Stimulated activated CD4-positive, alpha-beta T cell treated with anti-CD3 and anti-CD28 coated beads, Interleukin-1b, Interleukin-23, amount 100 ng/mL, for 1 hour (primary cell): ENCODE measurements around the gene GRIN2C.

Experiments
- DNase-seq, 2 donors: peaks; one replicate each; pipeline ENCODE4 v3.0.0-alpha.2; 2020; ENCODE audit warnings: low read depth in 2 of 2

GRIN2C gene

GRCh38 chr17:74822335-74822938, 37.2 kb downstream of the GRIN2C start:
- no peak for DNase-seq

- no peak for DNase-seq
These were observed 37.9 kb downstream of the GRIN2C start for GRCh38 chr17:74821655-74822334.

GRCh38 chr17:74819801-74820436, 39.8 kb downstream of the GRIN2C start:
- DNase-seq: no peak

- no peak for DNase-seq
These were observed 41.3 kb downstream of the GRIN2C start for GRCh38 chr17:74818291-74818938.

- no peak for DNase-seq
These were observed 42.6 kb downstream of the GRIN2C start for GRCh38 chr17:74816905-74817620.

- no peak for DNase-seq
These were observed 43.9 kb downstream of the GRIN2C start for GRCh38 chr17:74815550-74816370.

- DNase-seq: no peak
These were observed 44.6 kb downstream of the GRIN2C start for GRCh38 chr17:74815067-74815466.

GRCh38 chr17:74814453-74814852, 45.2 kb downstream of the GRIN2C start:
- no peak for DNase-seq

- DNase-seq: no peak
These were observed 47.3 kb downstream of the GRIN2C start for GRCh38 chr17:74812109-74813009.

- DNase-seq: no peak
These were observed 48.8 kb downstream of the GRIN2C start for GRCh38 chr17:74810699-74811485.

GRCh38 chr17:74808714-74809430, 50.8 kb downstream of the GRIN2C start:
- no peak for DNase-seq

- no peak for DNase-seq
These were observed 51.8 kb downstream of the GRIN2C start for GRCh38 chr17:74807925-74808324.

- DNase-seq: no peak
These were observed 52.2 kb downstream of the GRIN2C start for GRCh38 chr17:74807441-74807840.

GRCh38 chr17:74806334-74806733, 53.4 kb downstream of the GRIN2C start:
- no peak for DNase-seq

GRCh38 chr17:74805591-74805991, 54.1 kb downstream of the GRIN2C start:
- DNase-seq: no peak

- DNase-seq: no peak
These were observed 55.0 kb downstream of the GRIN2C start for GRCh38 chr17:74804683-74805082.

GRCh38 chr17:74803971-74804370, 55.7 kb downstream of the GRIN2C start:
- no peak for DNase-seq

GRCh38 chr17:74803388-74803930, 56.2 kb downstream of the GRIN2C start:
- no peak for DNase-seq
